Lower leg skin (tissue), 3 donors: ENCODE results near the gene APOBEC3H.

Experiments
- POLR2A ChIP-seq, 2 donors: fragments of 450-650 bp; IDR thresholded peaks; one replicate each; pipeline ENCODE4 v1.6.1; 2016 to 2017; ENCODE audit warnings: antibody characterized with exemption in 2 of 2, mild to moderate bottlenecking in 1 of 2, moderate library complexity in 1 of 2
- TF ChIP-seq, protein P1 (sequence below), 3 donors: fragments of 450-650 bp; IDR thresholded peaks; one replicate each; pipeline ENCODE4 v1.5.1; 2016; ENCODE audit warnings: antibody characterized with exemption in 3 of 3, mild to moderate bottlenecking in 3 of 3, moderate library complexity in 2 of 3

DNA sequence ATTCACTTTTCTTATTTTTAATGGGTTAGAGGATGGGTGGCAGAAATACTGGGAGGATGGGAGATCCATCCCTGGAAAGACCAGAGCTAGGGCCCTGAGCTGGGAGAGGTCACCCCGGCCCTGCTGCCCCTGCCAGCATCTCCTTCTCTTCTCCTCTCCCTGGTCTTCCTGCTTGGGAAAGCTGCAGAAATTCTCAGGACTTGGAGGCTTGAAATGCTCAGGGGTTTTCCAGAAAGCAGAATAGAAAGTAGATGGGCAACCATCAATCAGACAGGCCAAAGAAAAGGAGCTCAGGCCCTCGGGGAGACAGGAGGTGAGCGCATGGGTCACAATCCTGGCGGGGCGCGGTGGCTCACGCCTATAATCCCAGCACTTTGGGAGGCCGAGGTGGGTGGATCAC is 1.5 kb downstream of the APOBEC3H start:
- TF ChIP-seq, protein P1, sequence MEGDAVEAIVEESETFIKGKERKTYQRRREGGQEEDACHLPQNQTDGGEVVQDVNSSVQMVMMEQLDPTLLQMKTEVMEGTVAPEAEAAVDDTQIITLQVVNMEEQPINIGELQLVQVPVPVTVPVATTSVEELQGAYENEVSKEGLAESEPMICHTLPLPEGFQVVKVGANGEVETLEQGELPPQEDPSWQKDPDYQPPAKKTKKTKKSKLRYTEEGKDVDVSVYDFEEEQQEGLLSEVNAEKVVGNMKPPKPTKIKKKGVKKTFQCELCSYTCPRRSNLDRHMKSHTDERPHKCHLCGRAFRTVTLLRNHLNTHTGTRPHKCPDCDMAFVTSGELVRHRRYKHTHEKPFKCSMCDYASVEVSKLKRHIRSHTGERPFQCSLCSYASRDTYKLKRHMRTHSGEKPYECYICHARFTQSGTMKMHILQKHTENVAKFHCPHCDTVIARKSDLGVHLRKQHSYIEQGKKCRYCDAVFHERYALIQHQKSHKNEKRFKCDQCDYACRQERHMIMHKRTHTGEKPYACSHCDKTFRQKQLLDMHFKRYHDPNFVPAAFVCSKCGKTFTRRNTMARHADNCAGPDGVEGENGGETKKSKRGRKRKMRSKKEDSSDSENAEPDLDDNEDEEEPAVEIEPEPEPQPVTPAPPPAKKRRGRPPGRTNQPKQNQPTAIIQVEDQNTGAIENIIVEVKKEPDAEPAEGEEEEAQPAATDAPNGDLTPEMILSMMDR (IDR thresholded peaks at IDR 0.05) = no peak
- no peak for TF ChIP-seq POLR2A (IDR thresholded peaks at IDR 0.05)
